ENCODE measurements around the gene ATL2.
"Not testable (repeated sequence)": the region's sequence is repeated elsewhere in the genome, so short reads cannot be mapped to it uniquely, and the experiment has no call there.

ATL2 gene

GRCh38 chr2:38387887-38388286 is 10.8 kb upstream of the ATL2 start:
- Histone ChIP-seq H3K27ac (ENCODE audit: low read length) (no peak overlapping the region), H3K4me1 (ENCODE audit: low read length) (0 out of 2 replicates have a peak, but pooled peaks cover 4% of the 10 kb centered on the region), H3K9ac (ENCODE audit: low read length) (no peak overlapping the region), H2AFZ (ENCODE audit: low read depth, low read length) (no peak overlapping the region), H3K9me3 (ENCODE audit: insufficient read depth, low read length) (no peaks in the 10 kb centered on the region), H3K4me3 (ENCODE audit: low read length) (no peak overlapping the region), H3K27me3 (ENCODE audit: low read depth, low read length) (peaks cover 15% of the 10 kb centered on the region), H3K36me3 (replicated peaks; ENCODE audit: low read depth, low read length) (no peaks in the 10 kb centered on the region), H3K79me2 (ENCODE audit: low read length) (no peaks in the 10 kb centered on the region), H3K4me2 (ENCODE audit: low read length) (no peak overlapping the region), H4K20me1 (ENCODE audit: insufficient read depth, low read length) (no peaks in the 10 kb centered on the region)
- TF ChIP-seq EZH2phosphoT487 (IDR thresholded peaks at IDR 0.05; ENCODE audit: low read depth) (no peak), CTCF (IDR thresholded peaks at IDR 0.05; ENCODE audit: low read depth, low read length) (no peak)

DNA sequence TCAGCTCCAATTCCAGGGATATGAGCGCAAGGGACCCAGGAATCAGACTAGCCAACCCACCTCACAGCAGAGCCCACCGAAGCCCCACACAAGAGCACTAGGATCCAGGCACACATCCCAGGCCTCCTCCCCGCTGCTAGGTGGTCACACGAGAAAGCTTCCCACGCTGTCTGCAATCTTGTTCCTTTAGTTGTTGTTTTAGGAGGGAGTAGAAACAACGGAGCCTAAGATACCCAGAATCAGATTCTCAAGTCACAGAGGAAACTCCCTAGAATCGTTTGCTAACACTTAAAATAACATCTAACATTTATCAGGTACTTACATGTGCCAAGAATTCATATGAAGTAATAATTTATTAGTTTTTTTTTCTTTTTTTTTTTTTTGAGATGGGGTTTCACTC is 9.7 kb upstream of the ATL2 start:
- Histone ChIP-seq H4K20me1 (ENCODE audit: insufficient read depth, low read length) (no peaks in the 10 kb centered on the region), H3K4me2 (ENCODE audit: low read length) (no peak overlapping the region), H3K4me1 (ENCODE audit: low read length) (0 out of 2 replicates have a peak, but pooled peaks cover 4% of the 10 kb centered on the region), H3K79me2 (ENCODE audit: low read length) (no peaks in the 10 kb centered on the region), H3K36me3 (replicated peaks; ENCODE audit: low read depth, low read length) (no peaks in the 10 kb centered on the region), H3K27ac (ENCODE audit: low read length) (no peak overlapping the region), H2AFZ (ENCODE audit: low read depth, low read length) (no peak overlapping the region), H3K9ac (ENCODE audit: low read length) (no peak overlapping the region), H3K27me3 (ENCODE audit: low read depth, low read length) (peaks cover 12% of the 10 kb centered on the region; the same call in 1 of the 2 replicates), H3K4me3 (ENCODE audit: low read length) (no peak overlapping the region), H3K9me3 (ENCODE audit: insufficient read depth, low read length) (no peaks in the 10 kb centered on the region)
- TF ChIP-seq CTCF (IDR thresholded peaks at IDR 0.05; ENCODE audit: low read depth, low read length) (no peak), EZH2phosphoT487 (IDR thresholded peaks at IDR 0.05; ENCODE audit: low read depth) (no peak)

DNA sequence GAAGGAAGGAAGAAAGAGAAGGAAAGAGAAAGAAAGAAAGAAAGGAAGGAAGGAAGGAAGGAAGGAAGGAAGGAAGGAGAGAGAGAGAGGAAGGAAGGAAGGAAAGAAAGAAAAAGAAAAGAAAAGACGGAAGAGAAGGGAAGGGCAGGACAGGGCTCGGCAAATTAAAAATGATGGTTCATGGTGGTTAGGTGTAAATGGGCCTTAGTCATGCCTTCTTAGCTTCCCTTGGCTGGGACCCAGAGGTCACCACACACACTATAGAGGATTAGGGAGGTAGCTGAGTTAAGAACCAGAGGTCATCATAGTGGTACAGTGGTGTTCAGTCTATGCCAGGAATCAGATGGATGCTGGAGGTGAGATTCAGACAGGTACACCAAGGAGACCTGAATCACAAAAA is 9.3 kb upstream of the ATL2 start:
- Histone ChIP-seq H3K79me2 (ENCODE audit: low read length) (no peaks in the 10 kb centered on the region), H3K27ac (ENCODE audit: low read length) (no peak overlapping the region), H3K9ac (ENCODE audit: low read length) (no peak overlapping the region), H3K4me2 (ENCODE audit: low read length) (no peak overlapping the region), H3K27me3 (ENCODE audit: low read depth, low read length) (peaks cover 12% of the 10 kb centered on the region; the same call in 1 of the 2 replicates), H3K9me3 (ENCODE audit: insufficient read depth, low read length) (no peaks in the 10 kb centered on the region), H4K20me1 (ENCODE audit: insufficient read depth, low read length) (no peaks in the 10 kb centered on the region), H2AFZ (ENCODE audit: low read depth, low read length) (no peak overlapping the region), H3K36me3 (replicated peaks; ENCODE audit: low read depth, low read length) (no peaks in the 10 kb centered on the region), H3K4me3 (ENCODE audit: low read length) (no peak overlapping the region), H3K4me1 (ENCODE audit: low read length) (0 out of 2 replicates have a peak, but pooled peaks cover 4% of the 10 kb centered on the region)
- TF ChIP-seq EZH2phosphoT487 (IDR thresholded peaks at IDR 0.05; ENCODE audit: low read depth) (no peak), CTCF (IDR thresholded peaks at IDR 0.05; ENCODE audit: low read depth, low read length) (no peak)

DNA sequence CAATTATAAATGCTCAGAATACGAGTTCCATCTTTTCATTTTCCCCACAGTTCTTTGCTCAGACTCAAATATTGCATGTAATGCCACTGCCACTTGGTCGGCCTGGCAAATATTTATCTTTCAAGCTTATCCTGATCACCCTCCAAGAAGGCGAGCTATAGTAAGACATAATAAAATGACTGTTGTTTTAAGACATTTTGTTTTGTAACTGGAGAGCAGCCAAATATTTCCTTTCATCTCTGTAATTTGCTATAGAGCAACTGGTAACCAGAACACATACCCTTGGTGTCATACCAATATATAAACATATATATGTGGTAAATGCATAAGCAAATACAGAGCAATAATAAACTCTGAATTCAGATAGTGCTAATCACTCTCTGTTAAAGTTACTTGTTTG is 7.3 kb upstream of the ATL2 start:
- H3K4me3 ChIP-seq (ENCODE audit: low read length) = no peak overlapping the region
- no peaks in the 10 kb centered on the region for H3K27me3 ChIP-seq (ENCODE audit: low read depth, low read length)
- no peak overlapping the region for H3K9ac ChIP-seq (ENCODE audit: low read length)
- no peaks in the 10 kb centered on the region for H3K36me3 ChIP-seq (replicated peaks; ENCODE audit: low read depth, low read length)
- H3K27ac ChIP-seq (ENCODE audit: low read length) = no peak overlapping the region
- no peaks in the 10 kb centered on the region for H3K9me3 ChIP-seq (ENCODE audit: insufficient read depth, low read length)
- no peak overlapping the region for H2AFZ ChIP-seq (ENCODE audit: low read depth, low read length)
- 0 out of 2 replicates have a peak, but pooled peaks cover 4% of the 10 kb centered on the region for H3K4me1 ChIP-seq (ENCODE audit: low read length)
- TF ChIP-seq CTCF (IDR thresholded peaks at IDR 0.05; ENCODE audit: low read depth, low read length) = no peak
- TF ChIP-seq EZH2phosphoT487 (IDR thresholded peaks at IDR 0.05; ENCODE audit: low read depth) = no peak
- no peaks in the 10 kb centered on the region for H4K20me1 ChIP-seq (ENCODE audit: insufficient read depth, low read length)
- no peaks in the 10 kb centered on the region for H3K79me2 ChIP-seq (ENCODE audit: low read length)
- no peak overlapping the region for H3K4me2 ChIP-seq (ENCODE audit: low read length)

DNA sequence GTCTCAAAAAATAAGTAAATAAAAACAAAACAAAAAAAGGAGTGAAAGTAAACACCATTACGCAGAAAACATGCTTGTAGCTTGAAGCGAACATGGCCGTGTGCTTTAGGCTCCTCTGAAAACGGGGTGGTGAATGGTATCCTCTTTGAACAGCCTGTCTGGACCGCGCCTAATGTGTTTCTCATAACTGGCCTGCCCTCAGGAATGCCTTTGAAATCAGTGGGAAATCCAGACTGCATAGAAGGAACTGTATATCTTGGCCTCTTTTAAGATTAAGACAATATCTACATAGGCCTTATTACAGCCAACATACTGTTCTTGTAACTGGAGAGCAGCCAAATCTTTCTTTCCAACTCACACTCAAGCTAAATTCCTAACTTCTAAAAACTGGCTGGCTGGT is 6.7 kb upstream of the ATL2 start:
- H3K9me3 ChIP-seq (ENCODE audit: insufficient read depth, low read length); H4K20me1 ChIP-seq (ENCODE audit: insufficient read depth, low read length); H3K4me3 ChIP-seq (ENCODE audit: low read length); H3K36me3 ChIP-seq (replicated peaks; ENCODE audit: low read depth, low read length); H3K4me1 ChIP-seq (ENCODE audit: low read length); H3K27ac ChIP-seq (ENCODE audit: low read length); H3K79me2 ChIP-seq (ENCODE audit: low read length); H3K9ac ChIP-seq (ENCODE audit: low read length); H2AFZ ChIP-seq (ENCODE audit: low read depth, low read length); H3K27me3 ChIP-seq (ENCODE audit: low read depth, low read length); H3K4me2 ChIP-seq (ENCODE audit: low read length): not testable (repeated sequence)
